T follicular helper cell (primary cell): ENCODE results near the gene EFS.

Experiments used
- DNase-seq: peaks from one replicate; pipeline ENCODE4 v3.0.0-alpha.2; 2020; ENCODE audit warnings: low read depth

EFS gene

DNA sequence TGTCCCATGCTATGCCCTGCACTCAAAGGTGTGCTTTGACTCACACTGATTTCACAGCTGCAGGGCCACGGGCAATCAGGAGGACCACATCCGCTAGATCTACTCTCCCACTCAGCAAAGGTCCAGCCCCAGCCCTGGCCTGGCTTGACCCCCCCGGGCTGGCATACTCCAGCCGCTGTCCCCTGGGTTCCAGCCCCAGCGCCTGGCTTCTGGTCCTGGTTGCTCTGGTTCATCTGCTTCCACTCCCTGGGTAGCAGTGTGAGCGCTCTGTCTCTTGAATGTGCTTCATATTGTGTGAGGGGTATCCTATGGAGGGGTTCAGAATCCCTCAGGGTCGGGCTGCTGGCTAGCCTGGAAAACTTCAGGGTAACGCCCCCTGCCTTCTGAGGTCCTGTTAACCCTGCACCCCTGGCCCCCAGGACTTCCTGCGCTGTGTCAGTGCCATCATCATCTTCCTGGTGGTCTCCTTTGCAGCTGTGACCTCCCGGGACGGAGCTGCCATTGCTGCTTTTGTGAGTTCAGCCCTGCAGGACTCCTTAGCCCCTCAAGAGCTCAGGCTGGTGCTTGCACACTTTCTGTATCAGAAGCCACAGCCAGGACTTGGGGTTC, 13.7 kb upstream of the EFS start:
- no peak for DNase-seq

DNA sequence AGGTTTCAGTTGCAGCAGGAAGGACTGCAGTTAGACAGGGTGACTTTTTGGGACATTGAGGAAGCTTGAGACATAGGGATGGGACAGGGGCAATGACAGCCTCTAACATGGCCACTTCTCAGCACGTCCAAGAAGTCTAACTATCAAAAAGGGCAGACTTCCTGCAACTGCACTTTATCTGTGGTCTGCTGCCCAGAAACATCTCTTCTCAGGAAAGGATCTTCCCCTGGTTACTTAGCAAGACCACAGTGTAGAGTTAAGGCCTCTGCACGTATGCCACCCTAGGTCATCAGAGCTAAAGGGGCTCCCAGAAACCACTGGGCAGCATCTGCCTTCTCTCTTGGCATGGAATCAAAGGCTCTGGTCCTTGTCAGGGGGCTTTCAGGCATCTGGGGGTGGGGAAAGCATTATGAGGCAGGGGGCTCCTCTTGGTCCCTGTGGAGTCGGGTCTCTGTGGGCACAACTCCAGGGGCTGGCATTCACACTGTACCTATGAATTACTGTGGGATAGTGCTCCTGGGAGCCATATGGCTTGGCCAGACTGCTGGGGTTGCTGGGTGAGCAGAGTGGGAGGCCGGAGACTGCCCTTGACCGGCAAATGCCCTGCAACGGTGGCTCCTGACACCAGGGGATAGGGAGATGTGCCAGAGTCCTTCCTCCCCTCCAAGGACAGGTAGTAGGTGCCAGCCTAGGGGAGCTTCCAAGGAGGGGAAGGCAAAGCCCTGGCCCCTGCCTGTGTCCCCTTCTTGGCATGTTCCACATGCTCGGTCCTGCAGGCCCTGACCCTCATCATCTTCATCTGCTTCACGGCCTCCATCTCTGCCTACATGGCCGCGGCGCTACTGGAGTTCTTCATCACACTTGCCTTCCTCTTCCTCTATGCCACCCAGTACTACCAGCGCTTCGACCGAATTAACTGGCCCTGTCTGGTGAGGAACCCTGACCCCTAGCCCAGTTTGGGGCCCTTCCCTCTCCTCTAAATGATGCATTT, 12.9 kb upstream of the EFS start:
- DNase-seq, result no peak

GRCh38 chr14:23377198-23377550, 12.2 kb upstream of the EFS start:
- no peak for DNase-seq

DNA sequence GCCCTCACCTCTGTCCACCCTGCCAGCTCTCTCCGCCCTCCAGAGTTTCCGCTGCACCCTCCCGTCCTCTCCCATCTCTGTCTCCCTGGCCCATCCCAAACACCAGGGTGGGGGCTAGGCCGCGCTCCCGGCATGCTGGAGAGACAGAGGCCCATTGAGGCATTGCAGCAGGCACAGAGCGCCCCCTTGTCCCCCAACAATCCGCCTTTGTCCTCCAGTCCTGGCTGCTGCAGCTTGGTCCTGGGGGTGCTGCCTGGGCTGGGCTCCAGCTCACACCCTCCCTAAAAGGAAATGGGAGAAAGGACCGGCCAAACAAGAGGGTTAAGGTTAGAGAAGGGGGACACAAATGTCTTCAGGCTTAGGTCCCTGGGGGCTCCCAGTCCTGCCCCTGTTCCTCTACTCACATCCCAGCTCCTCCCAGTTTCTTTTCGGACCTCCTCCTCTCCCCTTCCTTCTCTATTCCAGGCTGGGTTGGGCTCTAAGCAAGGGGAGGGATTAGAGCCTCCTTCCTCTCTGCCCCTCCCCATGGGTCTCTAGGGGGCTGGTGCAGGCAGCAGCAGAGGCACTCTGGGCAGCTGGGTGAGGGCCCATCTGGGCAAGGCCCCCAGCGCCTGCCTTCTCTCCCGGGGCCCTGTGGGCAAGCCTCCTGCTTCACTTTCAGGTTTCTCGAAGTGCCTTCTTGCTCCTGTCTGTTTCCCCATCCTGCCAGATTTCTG, 11.7 kb upstream of the EFS start, which contains the start of gene CMTM5:
Gene CMTM5, plus strand, starts transcription at position 565 of the 716 bp plus-strand sequence. CDS start 206 bp downstream, outside the sequence.
- no peak for DNase-seq

- DNase-seq, result no peak
Measured at GRCh38 chr14:23375527-23376251, 10.7 kb upstream of the EFS start.

DNA sequence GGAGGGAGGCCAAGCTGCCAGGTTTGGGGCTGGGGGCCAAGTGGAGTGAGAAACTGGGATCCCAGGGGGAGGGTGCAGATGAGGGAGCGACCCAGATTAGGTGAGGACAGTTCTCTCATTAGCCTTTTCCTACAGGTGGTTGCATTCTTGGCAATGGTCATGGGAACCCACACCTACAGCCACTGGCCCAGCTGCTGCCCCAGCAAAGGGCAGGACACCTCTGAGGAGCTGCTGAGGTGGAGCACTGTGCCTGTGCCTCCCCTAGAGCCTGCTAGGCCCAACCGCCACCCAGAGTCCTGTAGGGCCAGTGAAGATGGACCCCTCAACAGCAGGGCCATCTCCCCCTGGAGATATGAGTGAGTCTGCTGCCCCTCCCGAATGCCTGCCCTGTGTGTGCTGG, 8.1 kb upstream of the EFS start:
- no peak for DNase-seq

DNA sequence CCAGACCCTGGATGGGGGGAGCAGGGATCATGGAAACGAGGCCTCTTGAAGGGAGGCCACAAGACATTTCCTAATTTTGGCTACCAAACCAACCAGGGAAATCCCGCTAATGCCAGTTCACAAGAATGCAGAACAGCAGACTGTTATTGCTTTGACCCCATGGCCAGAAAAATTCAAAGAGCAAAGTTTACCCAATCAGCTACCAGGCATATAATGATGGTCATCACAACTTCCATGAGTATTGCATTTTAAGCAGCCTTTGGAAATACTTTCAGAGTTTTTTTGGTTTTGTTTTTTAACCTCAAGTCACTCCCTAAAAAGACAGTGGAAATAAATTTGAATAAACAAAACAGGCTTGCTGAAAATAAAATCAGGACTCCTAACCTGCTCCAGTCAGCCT, 7.5 kb upstream of the EFS start, which contains the start of gene IL25:
Gene IL25, plus strand, starts transcription at position 301 of the 400 bp plus-strand sequence.
- no peak for DNase-seq

DNA sequence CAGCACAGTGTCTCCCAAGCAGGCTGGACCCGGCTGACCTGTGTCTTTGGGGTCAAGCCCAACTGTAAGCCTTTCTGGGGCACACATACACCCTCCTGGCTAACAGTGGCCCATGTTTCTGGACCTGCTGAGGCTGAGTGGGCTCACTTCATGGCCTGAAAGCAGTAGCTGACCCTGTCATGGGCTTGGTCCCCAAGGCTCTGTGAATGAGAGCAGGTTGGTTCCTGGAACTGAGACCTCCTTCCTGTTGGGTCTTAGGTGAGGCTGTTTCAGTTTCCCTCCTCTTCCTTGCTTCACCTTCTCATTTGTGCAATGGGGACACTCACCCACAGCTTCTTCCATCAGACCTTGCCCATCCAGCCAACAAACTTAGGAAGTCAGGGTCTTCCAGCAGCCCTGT, 6.9 kb upstream of the EFS start:
- DNase-seq, result no peak

DNA sequence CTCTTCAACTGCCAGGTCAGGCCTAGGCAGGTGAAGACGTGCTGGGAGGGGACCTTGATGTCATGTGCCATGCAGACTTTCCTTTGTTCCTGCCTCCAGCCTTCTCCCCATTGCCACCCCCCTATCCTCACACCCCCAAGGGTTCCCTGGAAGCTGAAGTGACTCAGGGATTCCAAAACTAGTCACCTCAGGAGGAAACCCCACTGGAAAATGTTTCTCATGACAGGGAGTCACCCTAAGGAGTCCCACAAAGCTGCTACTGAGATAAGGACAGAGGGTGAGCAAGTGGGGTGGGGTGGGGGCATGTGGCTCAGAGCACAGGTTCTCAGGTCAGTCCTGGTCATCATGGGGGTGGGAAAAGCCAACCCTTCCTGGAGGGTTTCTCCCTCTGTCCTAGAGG, 5.2 kb upstream of the EFS start:
- DNase-seq, result no peak

DNA sequence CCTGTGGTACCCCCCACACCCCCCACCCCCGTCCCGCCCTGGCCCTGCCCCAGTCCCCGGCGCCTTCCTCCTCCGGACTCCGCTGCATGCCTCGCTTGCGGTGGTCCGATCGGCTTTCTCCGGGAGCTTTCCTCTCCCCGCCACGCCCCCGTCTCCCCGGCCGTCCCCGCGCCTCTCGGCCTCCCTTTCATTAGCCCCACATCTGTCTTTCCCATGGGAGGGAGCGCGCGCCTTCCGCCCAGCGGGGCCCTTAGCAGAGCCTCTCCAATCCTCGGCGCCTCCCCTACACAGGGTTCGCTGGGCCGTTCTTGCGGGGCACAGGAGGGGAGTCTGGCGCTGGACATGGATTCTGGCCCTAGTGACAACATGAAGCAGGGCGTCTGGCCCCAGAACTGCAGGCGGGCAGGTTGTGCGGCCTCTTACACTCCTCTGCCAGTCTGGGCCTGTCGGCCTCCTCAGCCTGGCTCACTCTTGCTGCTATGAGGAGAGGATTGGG, 1.5 kb upstream of the EFS start:
- DNase-seq, result no peak

GRCh38 chr14:23365732-23366425, 907 bp upstream of the EFS start:
- no peak for DNase-seq

DNA sequence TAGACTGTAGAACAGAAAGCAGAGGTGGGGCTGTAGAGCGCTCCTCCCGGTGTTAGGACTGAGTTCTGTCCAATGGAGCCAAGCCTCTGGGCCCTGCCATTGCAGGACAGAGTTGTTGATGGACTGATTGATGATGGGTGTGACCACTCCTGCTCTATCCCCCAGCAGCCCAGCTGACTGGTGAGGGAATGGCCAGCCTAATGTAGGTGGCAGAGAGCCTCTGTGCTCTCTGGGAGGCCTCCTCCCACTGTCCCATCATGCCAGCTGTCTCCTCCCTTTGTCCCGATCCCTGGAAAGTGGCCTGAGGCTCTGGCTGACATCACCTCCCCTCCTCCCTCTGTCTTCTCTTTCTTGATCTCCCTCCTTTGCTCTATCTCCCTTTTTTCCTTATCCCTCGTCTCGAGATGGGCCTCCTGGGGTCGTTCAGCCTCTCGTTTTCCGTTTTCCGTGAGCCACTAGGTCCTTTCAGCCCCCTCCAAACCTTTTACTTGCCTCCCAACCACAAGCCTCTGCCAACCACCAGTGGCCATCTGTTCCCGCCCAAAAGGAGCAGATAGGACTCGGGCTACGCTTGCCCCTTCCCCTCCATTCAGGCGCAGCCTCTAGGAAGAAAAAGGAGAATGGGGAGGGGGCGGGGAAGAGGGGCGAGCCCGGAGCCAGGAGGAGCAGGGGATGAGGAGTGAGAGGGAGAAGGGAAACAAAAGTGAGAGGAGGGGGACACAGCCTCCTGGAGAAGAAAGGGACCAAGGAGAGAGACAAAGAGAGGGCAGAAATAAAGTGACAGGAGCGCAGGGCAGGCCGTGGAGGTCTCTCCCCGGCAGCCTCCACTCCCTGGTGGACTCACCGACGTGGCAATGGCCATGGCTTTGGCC, 572 bp downstream of the EFS start:
- DNase-seq, result no peak

GRCh38 chr14:23362200-23362599, 2.8 kb downstream of the EFS start:
- no peak for DNase-seq

DNA sequence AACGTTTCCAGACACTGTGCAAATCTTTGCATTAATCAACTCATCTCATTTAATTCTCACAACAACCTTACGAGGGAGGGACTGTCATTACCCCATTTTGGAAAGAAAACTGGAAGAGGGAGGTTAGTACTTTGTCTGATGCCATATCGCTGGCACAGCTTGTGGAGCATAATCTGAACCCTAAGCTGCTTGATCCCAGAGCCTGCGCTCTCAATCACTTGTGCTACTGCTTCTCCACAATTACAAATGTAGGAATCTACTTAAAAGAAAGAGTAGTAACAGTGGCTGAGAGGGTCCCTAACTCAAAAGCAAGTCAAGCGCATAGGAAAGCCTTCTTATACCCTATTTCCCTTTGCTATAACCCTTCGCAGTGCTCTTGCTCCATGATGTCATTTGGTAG, 3.2 kb downstream of the EFS start:
- DNase-seq, result no peak

DNA sequence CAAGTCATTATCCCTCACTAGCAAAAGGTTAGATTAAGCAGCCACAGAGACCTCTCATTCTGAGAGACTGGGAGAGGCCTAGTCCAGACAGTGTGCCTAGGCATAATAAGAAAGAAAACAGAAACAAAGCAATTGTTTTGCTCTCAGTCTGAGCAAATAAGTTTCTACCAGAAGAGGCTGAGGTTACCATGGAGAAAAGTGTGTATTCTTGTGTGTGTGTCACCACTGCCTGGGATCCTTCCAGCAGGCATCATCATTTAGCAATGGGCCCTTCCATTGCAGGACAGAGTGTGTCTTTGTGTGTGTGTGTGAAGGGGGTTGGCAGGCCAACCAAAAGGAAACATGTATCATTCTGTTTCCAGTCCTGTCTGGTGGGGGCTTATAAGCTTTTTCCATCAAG, 3.7 kb downstream of the EFS start:
- no peak for DNase-seq

GRCh38 chr14:23360496-23360895, 4.5 kb downstream of the EFS start:
- no peak for DNase-seq

GRCh38 chr14:23359722-23360447, 5.1 kb downstream of the EFS start:
- DNase-seq, result no peak

DNA sequence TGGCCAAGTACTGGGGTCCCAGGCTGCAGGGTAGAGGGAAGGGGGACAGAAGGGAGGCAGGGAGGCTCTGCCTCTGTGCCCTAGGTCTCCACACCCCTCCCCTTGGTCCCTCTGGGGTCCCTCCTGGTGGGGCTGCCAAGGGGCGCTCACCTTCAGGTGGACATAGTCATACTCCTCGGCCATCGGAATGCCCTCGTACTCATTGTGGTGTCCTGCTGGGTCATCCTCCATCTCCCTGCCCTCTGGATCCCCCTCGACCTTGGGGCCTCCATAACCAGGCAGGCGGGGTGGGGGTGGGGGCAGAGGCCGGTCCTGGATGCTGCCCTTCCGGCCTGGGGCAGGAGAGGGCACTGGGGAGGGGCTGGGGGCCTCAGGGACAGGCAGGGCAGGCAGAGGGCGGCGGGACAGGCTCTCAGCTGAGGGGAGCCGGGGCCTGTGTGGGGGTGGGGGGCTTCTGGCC, 5.8 kb downstream of the EFS start:
- DNase-seq, result no peak

DNA sequence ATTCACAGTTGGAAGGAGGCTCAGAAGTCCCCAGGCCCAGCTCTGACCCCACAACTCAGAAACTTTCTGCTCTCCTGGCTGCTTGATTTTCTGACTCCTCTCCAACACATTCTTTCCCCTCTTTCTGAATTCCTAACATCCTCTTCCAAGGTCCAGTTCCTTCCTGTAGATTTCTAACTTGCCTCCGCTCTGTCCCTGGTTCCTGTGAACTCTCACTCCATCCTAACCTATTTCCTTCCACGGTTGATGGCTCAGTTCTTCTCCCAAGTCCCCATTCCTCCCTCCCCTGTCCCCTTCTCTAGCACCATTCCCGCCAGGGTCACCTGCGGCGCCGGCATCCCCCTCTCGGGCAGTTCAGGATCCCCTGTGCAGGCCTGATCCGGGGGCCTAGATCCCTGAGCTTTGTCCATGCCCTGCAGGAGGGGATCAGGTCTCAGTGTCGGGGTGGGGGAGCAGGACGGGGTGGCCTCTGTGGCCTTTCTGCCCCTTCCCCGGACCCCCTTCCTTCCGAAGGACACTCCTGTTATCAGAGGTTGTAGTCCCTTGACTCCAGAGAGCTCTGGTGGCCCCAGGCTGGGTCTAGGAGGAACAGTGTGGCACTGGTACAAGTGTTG, 6.3 kb downstream of the EFS start:
- DNase-seq, result no peak
